WTC11 (cell line): ENCODE data around the gene ARG2. TPM values are rescaled to one million over a fixed set of nuclear protein-coding genes. Genes with fewer than 3 reads are reported as not detected.

Experiments used
- ATAC-seq: fragments of 200-7000 bp; cut with Tn5 transposase; 2 replicates; pipeline ENCODE4 v1.10.0; 2021; ENCODE audit warnings: mild to moderate bottlenecking, moderate library complexity
- CTCF ChIA-PET: fragments of 300-600 bp; sonication (Branson Sonifier 250); formaldehyde crosslinking; loops from one replicate; lab custom pipeline; 2021; ENCODE audit warnings: antibody characterized with exemption; lab: Charles Lee
- POLR2A ChIA-PET: fragments of 350-600 bp; sonication (Branson Sonifier 250); formaldehyde crosslinking; loops from one replicate; lab custom pipeline; 2021; ENCODE audit warnings: antibody characterized with exemption; lab: Charles Lee
- DNase-seq: peaks from one replicate; pipeline ENCODE4 v3.0.0; 2021; ENCODE audit warnings: low spot score
- H3K27ac Mint-ChIP-seq: 2 replicates; pipeline ENCODE4 v1.8.0; 2021; ENCODE audit warnings: mixed read lengths
- H3K27me3 Mint-ChIP-seq: 2 replicates; pipeline ENCODE4 v1.8.0; 2021; ENCODE audit warnings: low read depth, mild to moderate bottlenecking, moderate library complexity, mixed read lengths
- H3K36me3 Mint-ChIP-seq: 2 replicates; pipeline ENCODE4 v1.8.0; 2021; ENCODE audit warnings: mixed read lengths
- H3K4me1 Mint-ChIP-seq: 2 replicates; pipeline ENCODE4 v1.8.0; 2022; ENCODE audit warnings: mixed read lengths
- H3K4me3 Mint-ChIP-seq: 2 replicates; pipeline ENCODE4 v1.8.0; 2021; ENCODE audit warnings: mild to moderate bottlenecking, moderate library complexity, mixed read lengths
- H3K9me3 Mint-ChIP-seq: 2 replicates; pipeline ENCODE4 v1.8.0; 2021; ENCODE audit warnings: mixed read lengths
- CREM ChIP-seq: sonication (generic); formaldehyde crosslinking; IDR thresholded peaks from 2 replicates; pipeline ENCODE4 v1.8.1; 2022; ENCODE audit warnings: mild to moderate bottlenecking, missing genetic modification reagents, moderate library complexity
- FOXK1 ChIP-seq: sonication (generic); formaldehyde crosslinking; IDR thresholded peaks from 2 replicates; pipeline ENCODE4 v1.8.0; 2022; ENCODE audit warnings: mild to moderate bottlenecking, moderate library complexity, missing genetic modification reagents
- GRHL2 ChIP-seq: fragments of 250-450 bp; sonication (Bioruptor Pico); IDR thresholded peaks from 2 replicates; pipeline ENCODE4 v1.8.0; 2022; ENCODE audit warnings: mild to moderate bottlenecking, moderate library complexity; ENCODE audit not compliant: insufficient replicate concordance, severe bottlenecking
- HMGA2 ChIP-seq: fragments of 250-450 bp; sonication (Bioruptor Pico); IDR thresholded peaks from 2 replicates; pipeline ENCODE4 v1.4.0; 2021; ENCODE audit warnings: mild to moderate bottlenecking, moderate library complexity
- NFYB ChIP-seq: sonication (generic); formaldehyde crosslinking; conservative IDR thresholded peaks from 2 replicates; pipeline ENCODE4 v1.8.0; 2022; ENCODE audit warnings: low read depth, missing genetic modification reagents
- OVOL2 ChIP-seq: fragments of 250-450 bp; sonication (Bioruptor Pico); IDR thresholded peaks from 2 replicates; pipeline ENCODE4 v1.9.0; 2021; ENCODE audit warnings: mild to moderate bottlenecking, borderline replicate concordance
- PRRX2 ChIP-seq: fragments of 250-450 bp; sonication (Bioruptor Pico); IDR thresholded peaks from 2 replicates; pipeline ENCODE4 v1.8.0; 2021; ENCODE audit warnings: mild to moderate bottlenecking
- SMAD3 ChIP-seq: sonication (generic); formaldehyde crosslinking; IDR thresholded peaks from 2 replicates; pipeline ENCODE4 v1.8.0; 2022; ENCODE audit warnings: missing genetic modification reagents, mild to moderate bottlenecking, borderline replicate concordance
- TCF7 ChIP-seq: sonication (generic); formaldehyde crosslinking; IDR thresholded peaks from 2 replicates; pipeline ENCODE4 v1.8.0; 2022; ENCODE audit warnings: mild to moderate bottlenecking, low read depth, missing genetic modification reagents, moderate library complexity
- TEAD1 ChIP-seq: sonication (generic); formaldehyde crosslinking; IDR thresholded peaks from 2 replicates; pipeline ENCODE4 v1.8.0; 2022; ENCODE audit warnings: mild to moderate bottlenecking, missing genetic modification reagents
- ZNF263 ChIP-seq: sonication (generic); formaldehyde crosslinking; IDR thresholded peaks from 2 replicates; pipeline ENCODE4 v1.8.1; 2022; ENCODE audit warnings: low read depth, mild to moderate bottlenecking, moderate library complexity, missing genetic modification reagents
- ZNF317 ChIP-seq: sonication (generic); formaldehyde crosslinking; IDR thresholded peaks from 2 replicates; pipeline ENCODE4 v1.8.1; 2023; ENCODE audit warnings: low read depth, mild to moderate bottlenecking, moderate library complexity, missing genetic modification reagents, borderline replicate concordance
- ZNF671 ChIP-seq: fragments of 250-450 bp; sonication (Bioruptor Pico); IDR thresholded peaks from 2 replicates; pipeline ENCODE4 v1.8.0; 2021; ENCODE audit warnings: mild to moderate bottlenecking
- total RNA-seq: library from RNA; stranded (reverse); gene quantifications from 3 replicates; pipeline ENCODE4 v1.2.3, GENCODE V29; 2021
- TF ChIP-seq, protein P1 (sequence below): fragments of 250-450 bp; sonication (Bioruptor Pico); IDR thresholded peaks from 2 replicates; pipeline ENCODE4 v1.9.0; 2021; ENCODE audit warnings: mild to moderate bottlenecking
- TF ChIP-seq, protein P2 (sequence below): sonication (generic); formaldehyde crosslinking; IDR thresholded peaks from 2 replicates; pipeline ENCODE4 v1.8.1; 2022; ENCODE audit warnings: low read depth, missing genetic modification reagents, borderline replicate concordance
- TF ChIP-seq, protein P3 (sequence below): sonication (generic); formaldehyde crosslinking; IDR thresholded peaks from 2 replicates; pipeline ENCODE4 v1.8.0; 2023; ENCODE audit warnings: missing genetic modification reagents, mild to moderate bottlenecking, borderline replicate concordance
- TF ChIP-seq, protein P4 (sequence below): sonication (generic); formaldehyde crosslinking; IDR thresholded peaks from 2 replicates; pipeline ENCODE4 v1.8.1; 2022; ENCODE audit warnings: mild to moderate bottlenecking, moderate library complexity, missing genetic modification reagents

The ARG2 gene
- total RNA-seq, 1 experiment from 2014 or later = 29.8 TPM

DNA sequence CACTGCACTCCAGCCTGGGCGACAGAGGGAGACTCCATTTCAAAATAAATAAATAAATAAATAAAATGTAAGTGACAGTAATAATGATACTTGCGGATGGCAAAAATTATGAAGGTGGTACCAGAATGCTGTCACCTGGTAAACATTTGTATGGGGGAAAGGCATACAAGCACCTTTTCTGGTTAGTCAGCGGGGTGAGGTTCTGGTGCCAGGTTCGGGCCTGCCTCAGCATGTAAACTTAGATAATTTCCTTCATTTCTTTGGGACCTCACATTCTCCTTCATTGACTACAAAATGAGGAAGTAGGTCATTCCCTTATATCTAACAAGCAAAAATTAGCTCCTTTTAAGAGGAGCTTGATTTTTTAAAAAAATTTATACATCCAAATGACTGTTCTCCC, 43.9 kb downstream of the ARG2 start:
- POLR2A ChIA-PET = no interaction called here
- TF ChIP-seq, protein P1, sequence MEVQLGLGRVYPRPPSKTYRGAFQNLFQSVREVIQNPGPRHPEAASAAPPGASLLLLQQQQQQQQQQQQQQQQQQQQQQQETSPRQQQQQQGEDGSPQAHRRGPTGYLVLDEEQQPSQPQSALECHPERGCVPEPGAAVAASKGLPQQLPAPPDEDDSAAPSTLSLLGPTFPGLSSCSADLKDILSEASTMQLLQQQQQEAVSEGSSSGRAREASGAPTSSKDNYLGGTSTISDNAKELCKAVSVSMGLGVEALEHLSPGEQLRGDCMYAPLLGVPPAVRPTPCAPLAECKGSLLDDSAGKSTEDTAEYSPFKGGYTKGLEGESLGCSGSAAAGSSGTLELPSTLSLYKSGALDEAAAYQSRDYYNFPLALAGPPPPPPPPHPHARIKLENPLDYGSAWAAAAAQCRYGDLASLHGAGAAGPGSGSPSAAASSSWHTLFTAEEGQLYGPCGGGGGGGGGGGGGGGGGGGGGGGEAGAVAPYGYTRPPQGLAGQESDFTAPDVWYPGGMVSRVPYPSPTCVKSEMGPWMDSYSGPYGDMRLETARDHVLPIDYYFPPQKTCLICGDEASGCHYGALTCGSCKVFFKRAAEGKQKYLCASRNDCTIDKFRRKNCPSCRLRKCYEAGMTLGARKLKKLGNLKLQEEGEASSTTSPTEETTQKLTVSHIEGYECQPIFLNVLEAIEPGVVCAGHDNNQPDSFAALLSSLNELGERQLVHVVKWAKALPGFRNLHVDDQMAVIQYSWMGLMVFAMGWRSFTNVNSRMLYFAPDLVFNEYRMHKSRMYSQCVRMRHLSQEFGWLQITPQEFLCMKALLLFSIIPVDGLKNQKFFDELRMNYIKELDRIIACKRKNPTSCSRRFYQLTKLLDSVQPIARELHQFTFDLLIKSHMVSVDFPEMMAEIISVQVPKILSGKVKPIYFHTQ (CRISPR knock-in tag) = no peak
- TF ChIP-seq NFYB (CRISPR knock-in tag) = no peak
- TF ChIP-seq GRHL2 (CRISPR knock-in tag) = no peak
- no peak for TF ChIP-seq PRRX2 (CRISPR knock-in tag)
- TF ChIP-seq, protein P2, sequence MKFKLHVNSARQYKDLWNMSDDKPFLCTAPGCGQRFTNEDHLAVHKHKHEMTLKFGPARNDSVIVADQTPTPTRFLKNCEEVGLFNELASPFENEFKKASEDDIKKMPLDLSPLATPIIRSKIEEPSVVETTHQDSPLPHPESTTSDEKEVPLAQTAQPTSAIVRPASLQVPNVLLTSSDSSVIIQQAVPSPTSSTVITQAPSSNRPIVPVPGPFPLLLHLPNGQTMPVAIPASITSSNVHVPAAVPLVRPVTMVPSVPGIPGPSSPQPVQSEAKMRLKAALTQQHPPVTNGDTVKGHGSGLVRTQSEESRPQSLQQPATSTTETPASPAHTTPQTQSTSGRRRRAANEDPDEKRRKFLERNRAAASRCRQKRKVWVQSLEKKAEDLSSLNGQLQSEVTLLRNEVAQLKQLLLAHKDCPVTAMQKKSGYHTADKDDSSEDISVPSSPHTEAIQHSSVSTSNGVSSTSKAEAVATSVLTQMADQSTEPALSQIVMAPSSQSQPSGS (CRISPR knock-in tag) = no peak
- TF ChIP-seq, protein P3, sequence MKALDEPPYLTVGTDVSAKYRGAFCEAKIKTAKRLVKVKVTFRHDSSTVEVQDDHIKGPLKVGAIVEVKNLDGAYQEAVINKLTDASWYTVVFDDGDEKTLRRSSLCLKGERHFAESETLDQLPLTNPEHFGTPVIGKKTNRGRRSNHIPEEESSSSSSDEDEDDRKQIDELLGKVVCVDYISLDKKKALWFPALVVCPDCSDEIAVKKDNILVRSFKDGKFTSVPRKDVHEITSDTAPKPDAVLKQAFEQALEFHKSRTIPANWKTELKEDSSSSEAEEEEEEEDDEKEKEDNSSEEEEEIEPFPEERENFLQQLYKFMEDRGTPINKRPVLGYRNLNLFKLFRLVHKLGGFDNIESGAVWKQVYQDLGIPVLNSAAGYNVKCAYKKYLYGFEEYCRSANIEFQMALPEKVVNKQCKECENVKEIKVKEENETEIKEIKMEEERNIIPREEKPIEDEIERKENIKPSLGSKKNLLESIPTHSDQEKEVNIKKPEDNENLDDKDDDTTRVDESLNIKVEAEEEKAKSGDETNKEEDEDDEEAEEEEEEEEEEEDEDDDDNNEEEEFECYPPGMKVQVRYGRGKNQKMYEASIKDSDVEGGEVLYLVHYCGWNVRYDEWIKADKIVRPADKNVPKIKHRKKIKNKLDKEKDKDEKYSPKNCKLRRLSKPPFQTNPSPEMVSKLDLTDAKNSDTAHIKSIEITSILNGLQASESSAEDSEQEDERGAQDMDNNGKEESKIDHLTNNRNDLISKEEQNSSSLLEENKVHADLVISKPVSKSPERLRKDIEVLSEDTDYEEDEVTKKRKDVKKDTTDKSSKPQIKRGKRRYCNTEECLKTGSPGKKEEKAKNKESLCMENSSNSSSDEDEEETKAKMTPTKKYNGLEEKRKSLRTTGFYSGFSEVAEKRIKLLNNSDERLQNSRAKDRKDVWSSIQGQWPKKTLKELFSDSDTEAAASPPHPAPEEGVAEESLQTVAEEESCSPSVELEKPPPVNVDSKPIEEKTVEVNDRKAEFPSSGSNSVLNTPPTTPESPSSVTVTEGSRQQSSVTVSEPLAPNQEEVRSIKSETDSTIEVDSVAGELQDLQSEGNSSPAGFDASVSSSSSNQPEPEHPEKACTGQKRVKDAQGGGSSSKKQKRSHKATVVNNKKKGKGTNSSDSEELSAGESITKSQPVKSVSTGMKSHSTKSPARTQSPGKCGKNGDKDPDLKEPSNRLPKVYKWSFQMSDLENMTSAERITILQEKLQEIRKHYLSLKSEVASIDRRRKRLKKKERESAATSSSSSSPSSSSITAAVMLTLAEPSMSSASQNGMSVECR (CRISPR knock-in tag) = no peak
- no peak for TF ChIP-seq ZNF317 (CRISPR knock-in tag)
- TF ChIP-seq, protein P4, sequence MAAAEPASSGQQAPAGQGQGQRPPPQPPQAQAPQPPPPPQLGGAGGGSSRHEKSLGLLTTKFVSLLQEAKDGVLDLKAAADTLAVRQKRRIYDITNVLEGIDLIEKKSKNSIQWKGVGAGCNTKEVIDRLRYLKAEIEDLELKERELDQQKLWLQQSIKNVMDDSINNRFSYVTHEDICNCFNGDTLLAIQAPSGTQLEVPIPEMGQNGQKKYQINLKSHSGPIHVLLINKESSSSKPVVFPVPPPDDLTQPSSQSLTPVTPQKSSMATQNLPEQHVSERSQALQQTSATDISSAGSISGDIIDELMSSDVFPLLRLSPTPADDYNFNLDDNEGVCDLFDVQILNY (CRISPR knock-in tag) = no peak
- TF ChIP-seq CREM (CRISPR knock-in tag) = no peak
- TF ChIP-seq HMGA2 = no peak
- no peak for TF ChIP-seq TCF7 (CRISPR knock-in tag)
- no peak for TF ChIP-seq FOXK1 (CRISPR knock-in tag)
- no peak for TF ChIP-seq OVOL2
- TF ChIP-seq ZNF671 (CRISPR knock-in tag) = no peak
- TF ChIP-seq ZNF263 (CRISPR knock-in tag) = no peak
- no peak for TF ChIP-seq SMAD3
- no peak for TF ChIP-seq TEAD1 (CRISPR knock-in tag)
- TF ChIP-seq, all 79 proteins: peak for 0
- H3K9me3 Mint-ChIP-seq = no peaks in the 10 kb centered on the region
- no peak for ATAC-seq
- H3K27me3 Mint-ChIP-seq = no peaks in the 10 kb centered on the region
- no peak overlapping the region for H3K4me3 Mint-ChIP-seq
- no peak for DNase-seq
- peaks cover 7% of the 10 kb centered on the region for H3K36me3 Mint-ChIP-seq
- H3K27ac Mint-ChIP-seq = no peak overlapping the region
- CTCF ChIA-PET = interaction anchor here (1.0 to 4.0 kb wide), 4 partner anchors 41 to 243 kb away, joined by 4 to 49 read pairs (median 6); partner anchors contain the start of genes ARG2 and PIGH
- H3K4me1 Mint-ChIP-seq = peaks cover 6% of the 10 kb centered on the region
